Keratinocyte (primary cell): Measurements from ENCODE around the gene UMODL1. TPM values are rescaled to one million over a fixed set of nuclear protein-coding genes. Genes with fewer than 3 reads are reported as not detected.

Source experiments
- DNase-seq: peaks from one replicate; pipeline ENCODE4 v3.0.0-alpha.2; 2011; ENCODE audit warnings: low read depth, missing footprints, low spot score
- FAIRE-seq: peaks from 2 replicates; lab custom pipeline; 2011; peaks lifted over from hg19 to GRCh38; lab: Jason Lieb, UNC
- H2AFZ ChIP-seq: 2 replicates; pipeline ENCODE4 v1.6.0; 2012; ENCODE audit warnings: low read length, control low read depth, inconsistent platforms; ENCODE audit not compliant: control insufficient read depth
- H3K27ac ChIP-seq: 2 replicates; pipeline ENCODE4 v1.5.1; 2011; ENCODE audit warnings: low read length; ENCODE audit not compliant: control insufficient read depth, insufficient read depth
- H3K27me3 ChIP-seq: 3 replicates; pipeline ENCODE4 v1.6.0; 2011; ENCODE audit warnings: low read length; ENCODE audit not compliant: control insufficient read depth, insufficient read depth; ENCODE audit errors: extremely low read depth
- H3K36me3 ChIP-seq, 2 experiments: 2 replicates in 1 of 2; 3 replicates in 1 of 2; pipeline ENCODE4 v1.5.1; 2011; ENCODE audit warnings: low read length in 2 of 2, mild to moderate bottlenecking in 1 of 2; ENCODE audit not compliant: control insufficient read depth in 2 of 2, insufficient read depth in 2 of 2; ENCODE audit errors: extremely low read depth in 1 of 2
- H3K4me1 ChIP-seq: 3 replicates; pipeline ENCODE4 v1.5.1; 2011; ENCODE audit warnings: low read length; ENCODE audit not compliant: control insufficient read depth, insufficient read depth; ENCODE audit errors: extremely low read depth
- H3K4me2 ChIP-seq: 3 replicates; pipeline ENCODE4 v1.6.0; 2011; ENCODE audit warnings: low read depth, low read length; ENCODE audit not compliant: control insufficient read depth, insufficient read depth; ENCODE audit errors: extremely low read depth
- H3K4me3 ChIP-seq, 3 experiments: fragments of 200-600 bp in 1 of 3; sonication (generic) in 1 of 3; 2 replicates in 2 of 3; 3 replicates in 1 of 3; pipeline ENCODE4 v1.5.1; 2011 to 2016; ENCODE audit warnings: low read length in 3 of 3, mild to moderate bottlenecking in 3 of 3, control low read depth in 2 of 3, inconsistent platforms in 1 of 3, low read depth in 1 of 3, mixed read lengths in 1 of 3, mixed run types in 1 of 3, moderate library complexity in 1 of 3; ENCODE audit not compliant: control insufficient read depth in 2 of 3, insufficient read depth in 2 of 3; ENCODE audit errors: extremely low read depth in 1 of 3
- H3K79me2 ChIP-seq: 2 replicates; pipeline ENCODE4 v1.6.0; 2012; ENCODE audit warnings: low read length; ENCODE audit not compliant: control insufficient read depth, insufficient read depth
- H3K9ac ChIP-seq: 3 replicates; pipeline ENCODE4 v1.6.0; 2011; ENCODE audit warnings: low read length; ENCODE audit not compliant: control insufficient read depth, insufficient read depth; ENCODE audit errors: extremely low read depth
- H3K9me1 ChIP-seq: 3 replicates; pipeline ENCODE4 v1.6.0; 2011; ENCODE audit warnings: low read length; ENCODE audit not compliant: control insufficient read depth, insufficient read depth; ENCODE audit errors: extremely low read depth
- H3K9me3 ChIP-seq: 2 replicates; pipeline ENCODE4 v1.5.1; 2012; ENCODE audit warnings: low read depth, low read length; ENCODE audit not compliant: control insufficient read depth
- H4K20me1 ChIP-seq: 3 replicates; pipeline ENCODE4 v1.6.0; 2011; ENCODE audit warnings: low read length; ENCODE audit not compliant: control insufficient read depth, insufficient read depth; ENCODE audit errors: extremely low read depth
- CTCF ChIP-seq, 3 experiments: IDR thresholded peaks in 1 of 3; conservative IDR thresholded peaks in 1 of 3; optimal IDR thresholded peaks in 1 of 3; 2 replicates in 2 of 3; 3 replicates in 1 of 3; pipeline versions ENCODE3 to v1.5.1; 2011; ENCODE audit warnings: low read length in 3 of 3, mild to moderate bottlenecking in 3 of 3, moderate library complexity in 2 of 3, control low read depth in 1 of 3, inconsistent platforms in 1 of 3; ENCODE audit not compliant: insufficient read depth in 2 of 3; ENCODE audit errors: extremely low read depth in 1 of 3
- EZH2 ChIP-seq: IDR thresholded peaks from one replicate; pipeline ENCODE4 v1.6.1; 2012; ENCODE audit warnings: inconsistent platforms, mild to moderate bottlenecking, low read length, moderate library complexity
- dilution Hi-C: fragments of 300-500 bp; cut with MboI; formaldehyde crosslinking; loops from one replicate; pipeline ENCODE4 v1.7.0; 2020; ENCODE audit warnings: low sequenced_read_pairs; ENCODE audit not compliant: extremely low pct_ligation_motif_present
- polyA plus RNA-seq, 5 experiments: library from polyadenylated mRNA; depleted of rRNA in 3 of 5; stranded (reverse) in 3 of 5; stranded (forward) in 1 of 5; unstranded in 1 of 5; fragments of >200 nt; gene quantifications; 1 replicate in 1 of 5; 2 replicates in 3 of 5; 3 replicates in 1 of 5; pipeline versions ENCODE4 v1.2.1 to v1.2.3, GENCODE V29; 2011 to 2012; ENCODE audit warnings: missing spikeins in 2 of 5, low read depth in 1 of 5, low replicate concordance in 1 of 5

Gene UMODL1
- polyA plus RNA-seq, 1 donor (not counting 4 experiments of a cell fraction or from before 2014, with no cell fraction given): 0.03 TPM

- no peak overlapping the region for H2AFZ ChIP-seq
- no peaks in the 10 kb centered on the region for H3K4me1 ChIP-seq
- dilution Hi-C loops: no loop called here
- DNase-seq: peak; percentile 19
- no peak overlapping the region for H3K9ac ChIP-seq
- no peak overlapping the region for H3K4me3 ChIP-seq
- H3K4me2 ChIP-seq: no peak overlapping the region
- H3K36me3 ChIP-seq: no peaks in the 10 kb centered on the region
- H3K9me1 ChIP-seq: no peaks in the 10 kb centered on the region
- H3K27ac ChIP-seq: no peak overlapping the region
- no peaks in the 10 kb centered on the region for H3K9me3 ChIP-seq
- FAIRE-seq: no peak
- H4K20me1 ChIP-seq: no peaks in the 10 kb centered on the region
- H3K79me2 ChIP-seq: no peaks in the 10 kb centered on the region
- H3K27me3 ChIP-seq: peaks cover 5% of the 10 kb centered on the region
- no peak for TF ChIP-seq CTCF (optimal IDR thresholded peaks at IDR 0.05 in 1 of 3, IDR thresholded peaks at IDR 0.05 in 1 of 3, conservative IDR thresholded peaks at IDR 0.05 in 1 of 3; ENCODE audit: extremely low read depth in 1 of 3, insufficient read depth in 2 of 3, low read length in 3 of 3)
- TF ChIP-seq EZH2: no peak
Observed at GRCh38 chr21:42162831-42163510, 91.9 kb downstream of the UMODL1 start.

- Histone ChIP-seq H3K27ac (no peak overlapping the region), H4K20me1 (no peaks in the 10 kb centered on the region), H3K79me2 (no peaks in the 10 kb centered on the region), H3K27me3 (peaks cover 5% of the 10 kb centered on the region), H3K9me1 (no peaks in the 10 kb centered on the region), H3K4me3 (no peak overlapping the region), H3K4me1 (no peaks in the 10 kb centered on the region), H3K36me3 (no peaks in the 10 kb centered on the region), H3K9me3 (no peaks in the 10 kb centered on the region), H3K4me2 (no peak overlapping the region), H3K9ac (no peak overlapping the region), H2AFZ (no peak overlapping the region)
- TF ChIP-seq CTCF (optimal IDR thresholded peaks at IDR 0.05 in 1 of 3, IDR thresholded peaks at IDR 0.05 in 1 of 3, conservative IDR thresholded peaks at IDR 0.05 in 1 of 3; ENCODE audit: extremely low read depth in 1 of 3, insufficient read depth in 2 of 3, low read length in 3 of 3): no peak
- TF ChIP-seq EZH2: no peak
- DNase-seq: no peak
- dilution Hi-C loops: no loop called here
- no peak for FAIRE-seq
Observed at GRCh38 chr21:42163511-42163863, 92.4 kb downstream of the UMODL1 start.
